Measurements from ENCODE around the gene SFMBT2.
A peak's percentile ranks its signal among the peaks of the same experiment; 100 is the strongest.

Gene SFMBT2

DNA sequence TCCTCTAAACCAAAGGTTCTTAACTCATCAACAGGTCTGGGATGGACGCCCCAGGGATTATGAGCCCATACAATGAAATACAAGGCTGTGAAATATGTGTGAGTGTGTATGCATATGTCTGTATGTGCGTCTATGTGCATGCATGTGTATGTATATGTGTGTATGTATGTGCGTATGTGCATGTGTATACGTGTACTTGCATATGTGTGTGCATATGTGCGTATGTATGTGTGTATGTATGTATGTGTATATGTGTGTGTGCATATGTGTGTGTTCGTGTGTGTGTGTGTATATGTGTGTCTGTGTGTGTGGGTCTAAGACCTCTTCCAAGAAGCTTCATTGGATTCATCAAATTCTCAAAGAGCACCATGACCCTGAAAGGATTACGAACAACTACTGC, 112.3 kb downstream of the SFMBT2 start:
- no peak for DNase-seq (ENCODE audit: low spot score)

DNA sequence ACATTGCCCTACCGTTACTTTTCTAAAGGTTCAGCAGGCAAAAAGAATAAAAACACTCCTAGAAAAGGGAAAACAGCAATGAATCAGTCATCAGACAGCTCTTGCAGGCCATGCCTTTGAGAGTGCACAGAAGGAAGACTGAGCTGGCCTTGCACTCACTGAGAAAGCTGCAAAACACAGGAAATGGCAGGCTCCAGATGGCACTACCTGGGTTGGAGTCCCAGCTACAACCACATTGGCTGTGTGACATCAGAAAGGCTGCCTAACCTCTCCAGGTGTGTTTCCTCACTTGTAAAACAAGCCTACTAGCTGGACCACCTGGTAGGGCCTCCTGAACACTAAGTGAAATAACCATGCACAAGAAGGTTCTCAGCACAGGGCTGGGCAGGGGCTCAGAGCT, 113.7 kb downstream of the SFMBT2 start:
- DNase-seq (ENCODE audit: low spot score) = no peak

DNA sequence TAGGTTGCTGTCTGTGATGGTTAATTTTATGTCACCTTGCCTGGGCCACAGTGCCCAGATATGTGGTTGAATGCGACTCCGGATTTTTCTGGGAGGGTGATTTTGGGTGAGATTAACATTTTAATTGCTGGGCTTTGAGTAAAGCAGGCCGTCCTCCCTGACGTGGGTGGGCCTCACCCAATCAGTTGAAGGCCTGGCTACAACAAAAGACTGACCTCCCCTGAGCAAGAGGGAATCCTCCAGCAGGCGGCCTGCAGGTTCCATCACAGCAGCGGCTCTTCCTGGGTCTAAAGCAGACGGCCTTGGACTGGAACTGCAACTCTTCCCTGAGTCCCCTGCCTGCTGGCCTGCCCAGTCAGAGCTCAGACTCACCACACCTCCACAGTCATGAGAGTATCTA, 114.2 kb downstream of the SFMBT2 start:
- DNase-seq (ENCODE audit: low spot score) = no peak

DNA sequence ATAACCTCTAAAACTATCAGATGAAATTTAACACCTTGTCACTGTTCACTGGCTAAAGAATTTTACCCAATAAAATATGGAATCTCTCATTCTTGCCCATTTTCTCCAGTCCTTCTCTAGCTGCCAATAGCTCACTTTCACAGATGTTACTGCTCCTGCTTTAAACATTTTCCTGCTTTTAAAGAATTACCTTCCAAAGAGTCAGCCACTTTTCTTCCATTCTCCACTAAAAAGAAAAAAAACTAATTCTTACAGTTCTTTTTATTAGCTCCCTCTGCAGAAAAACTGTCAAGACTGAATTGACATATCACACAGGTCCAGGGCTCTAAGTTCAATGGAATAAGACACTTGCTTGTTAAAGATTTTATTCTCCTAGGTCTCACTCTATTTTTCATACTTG, 114.8 kb downstream of the SFMBT2 start:
- no peak for DNase-seq (ENCODE audit: low spot score)

DNA sequence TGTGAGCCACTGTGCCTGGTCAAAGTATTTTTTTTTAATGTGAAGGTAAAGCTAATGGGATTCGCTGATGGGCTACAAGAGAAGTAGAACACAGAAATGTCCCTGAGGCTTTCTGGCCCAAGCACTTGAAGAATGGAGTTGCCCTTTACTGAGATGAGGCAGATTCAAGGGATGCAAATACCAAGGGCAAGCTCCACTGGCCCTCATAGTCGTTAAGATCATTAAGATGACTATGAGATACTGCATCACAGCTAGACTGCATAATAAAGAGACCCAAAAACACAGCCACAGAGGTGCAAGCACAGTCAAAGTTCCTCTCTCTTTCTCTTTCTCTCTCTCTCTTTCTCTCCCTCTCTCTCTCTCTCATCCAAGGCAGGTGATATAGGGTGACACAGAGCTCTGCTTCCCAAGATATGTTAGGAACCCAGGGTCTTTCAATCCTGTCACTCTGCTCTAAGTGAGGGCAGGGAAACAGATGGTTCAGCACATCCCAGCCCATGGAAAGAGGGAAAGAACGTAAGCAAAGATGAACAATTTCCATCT, 117.4 kb downstream of the SFMBT2 start:
- no peak for DNase-seq (ENCODE audit: low spot score)

DNA sequence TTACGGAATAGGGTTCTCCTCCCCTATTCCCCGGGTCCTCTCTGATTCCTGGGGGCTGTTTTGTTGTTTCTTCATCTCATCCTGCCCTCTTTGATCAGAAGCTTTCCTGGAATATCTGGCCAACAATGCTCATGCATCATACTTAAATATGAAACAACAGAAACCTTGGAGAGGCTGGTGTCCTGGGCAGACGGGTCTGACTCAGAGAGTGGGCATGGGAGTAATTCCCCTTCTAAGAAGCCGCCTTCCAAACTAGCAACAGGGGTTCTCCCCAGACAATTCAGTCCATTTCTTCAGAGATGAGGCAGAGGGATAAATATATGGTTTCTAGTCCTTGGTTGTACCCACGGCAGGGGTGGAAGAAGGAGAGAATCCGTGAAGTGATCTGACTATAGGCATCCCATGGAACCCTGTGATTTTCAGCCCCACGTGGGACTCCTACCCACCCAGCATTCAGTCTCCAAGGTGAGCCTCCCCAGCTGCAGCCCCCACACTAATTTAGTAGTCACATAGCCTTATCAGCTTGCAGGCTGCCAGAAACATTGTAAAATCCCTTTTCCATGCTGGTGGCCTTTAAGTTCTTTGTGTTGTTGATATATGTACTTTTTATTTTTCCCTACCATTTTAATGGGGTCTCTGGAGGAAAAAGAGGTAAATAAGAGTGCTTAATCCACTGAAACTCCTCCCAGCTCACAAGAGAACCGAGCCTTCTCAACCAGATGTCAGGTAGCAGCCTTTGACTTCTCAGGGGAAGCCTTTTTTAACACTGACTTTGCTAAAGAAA, 119.2 kb downstream of the SFMBT2 start:
- DNase-seq (ENCODE audit: low spot score) = no peak

DNA sequence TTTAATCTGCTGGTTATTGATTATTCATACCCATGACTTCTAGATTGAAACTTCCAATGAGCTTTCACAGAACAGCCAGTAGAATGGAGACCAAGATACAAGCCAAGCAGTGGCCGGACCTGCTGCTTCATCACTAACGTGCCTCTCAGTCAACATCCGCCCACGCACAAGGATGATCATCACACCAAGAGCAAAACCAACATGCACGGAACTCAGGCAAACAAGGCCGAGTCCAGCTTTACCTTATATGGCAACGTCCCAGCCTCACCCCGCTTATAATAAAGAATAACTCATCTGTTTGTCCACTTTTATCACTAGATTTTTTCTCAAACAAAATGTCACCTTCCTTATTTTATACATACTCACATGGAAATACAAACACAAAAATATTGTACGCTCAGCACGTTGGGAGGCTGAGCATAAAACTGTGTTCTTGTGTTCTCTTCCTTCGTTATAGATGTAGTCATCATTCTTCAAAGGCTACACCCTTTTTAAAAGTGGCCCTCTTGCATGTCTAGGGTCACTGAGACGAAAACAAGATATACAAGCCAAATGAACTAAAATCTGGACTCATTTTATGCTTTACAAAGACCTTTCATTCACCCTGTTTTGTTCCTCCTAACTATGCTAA, 122.7 kb downstream of the SFMBT2 start:
- DNase-seq (ENCODE audit: low spot score) = no peak

DNA sequence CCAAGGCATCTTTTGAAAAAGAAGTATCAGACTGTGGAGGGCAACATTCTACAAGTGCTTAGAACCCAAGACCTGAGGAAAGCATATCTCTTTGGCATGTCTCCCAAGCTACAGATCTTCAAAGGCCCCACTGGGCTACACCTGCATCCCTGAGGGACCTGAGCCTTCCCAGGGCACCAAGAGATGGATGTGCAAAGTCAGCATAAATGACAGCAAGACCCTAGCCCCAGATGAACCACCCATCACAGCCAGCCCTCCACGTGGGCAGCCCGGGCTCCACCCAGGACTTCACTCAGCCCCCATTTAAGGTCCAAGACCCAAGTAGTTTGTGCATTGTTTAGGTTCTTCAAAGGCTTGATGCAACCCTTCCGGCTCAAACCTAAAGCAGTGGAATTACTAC, 123.5 kb downstream of the SFMBT2 start:
- DNase-seq (ENCODE audit: low spot score) = no peak

DNA sequence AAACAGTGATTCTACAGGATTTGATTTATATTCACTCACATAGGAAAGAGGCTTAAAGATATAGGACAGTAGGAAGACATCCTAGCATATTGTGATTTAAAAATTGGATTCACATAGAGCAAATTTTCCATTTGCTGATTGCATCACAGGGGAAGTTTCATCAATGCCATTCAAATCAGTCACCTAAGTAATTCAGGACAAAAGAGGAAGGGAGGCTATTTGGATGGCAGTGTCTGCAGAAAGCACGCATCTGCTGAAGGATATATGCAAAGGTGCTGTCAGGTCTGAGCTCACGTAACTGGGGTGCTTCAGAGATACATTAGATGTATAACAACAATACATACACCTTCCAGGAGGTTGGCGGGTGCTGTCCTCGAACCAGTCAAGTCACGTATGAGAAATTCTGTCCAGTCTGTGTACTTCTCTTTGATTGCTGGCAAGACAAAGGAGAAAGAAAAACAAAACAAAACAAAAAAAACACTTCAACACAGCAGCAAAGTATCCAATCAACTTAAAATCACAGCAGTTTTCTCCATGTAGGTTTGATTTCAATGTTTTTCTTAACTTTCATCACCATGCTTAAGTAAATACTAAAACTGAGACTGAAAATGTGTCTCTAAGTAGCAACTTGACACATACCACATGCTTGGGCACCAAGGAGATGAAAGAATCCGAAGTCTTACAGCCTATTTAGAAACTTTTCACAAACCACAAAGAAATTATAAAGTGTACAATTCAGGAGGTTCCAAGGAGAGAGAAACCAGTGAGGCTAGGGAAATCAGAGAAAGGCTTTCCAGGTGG, 125.1 kb downstream of the SFMBT2 start:
- no peak for DNase-seq (ENCODE audit: low spot score)

DNA sequence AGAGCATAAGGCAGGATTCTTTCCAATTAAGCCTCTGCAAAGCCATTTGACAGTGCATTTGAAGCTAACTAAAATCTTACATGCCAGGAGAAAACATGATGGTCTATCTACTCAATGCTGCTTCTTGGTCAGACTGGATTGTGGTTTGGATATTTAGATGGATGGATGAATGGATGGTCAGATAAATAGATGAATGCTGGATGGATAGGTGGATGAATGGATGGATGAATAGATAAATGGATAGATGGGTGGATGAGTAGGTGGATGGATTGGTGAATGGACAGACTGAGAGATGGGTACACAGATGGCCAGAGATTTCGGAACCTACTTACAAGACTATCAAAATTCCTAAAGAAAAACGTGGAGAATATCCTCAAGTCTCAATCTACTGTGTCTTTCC, 127.6 kb downstream of the SFMBT2 start:
- no peak for DNase-seq (ENCODE audit: low spot score)

DNA sequence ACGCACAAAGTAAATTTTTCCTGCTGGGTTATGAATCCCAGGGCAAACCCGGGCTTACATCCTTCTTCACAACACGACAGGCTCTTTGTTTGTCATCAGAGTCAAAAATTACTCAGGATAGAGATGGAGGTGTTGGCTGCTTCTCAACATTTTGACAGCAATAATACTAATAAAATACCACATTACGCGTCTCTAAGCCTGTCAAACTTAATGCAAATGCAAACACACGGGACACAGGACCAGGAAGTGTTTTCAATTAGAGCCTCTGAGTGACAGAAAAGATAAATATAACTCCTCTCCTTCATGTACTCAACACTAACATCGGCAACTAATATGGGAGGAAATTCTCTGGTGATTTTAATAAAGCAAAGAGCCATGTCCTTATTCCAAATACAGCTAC, 128.4 kb downstream of the SFMBT2 start:
- DNase-seq (ENCODE audit: low spot score) = no peak

DNA sequence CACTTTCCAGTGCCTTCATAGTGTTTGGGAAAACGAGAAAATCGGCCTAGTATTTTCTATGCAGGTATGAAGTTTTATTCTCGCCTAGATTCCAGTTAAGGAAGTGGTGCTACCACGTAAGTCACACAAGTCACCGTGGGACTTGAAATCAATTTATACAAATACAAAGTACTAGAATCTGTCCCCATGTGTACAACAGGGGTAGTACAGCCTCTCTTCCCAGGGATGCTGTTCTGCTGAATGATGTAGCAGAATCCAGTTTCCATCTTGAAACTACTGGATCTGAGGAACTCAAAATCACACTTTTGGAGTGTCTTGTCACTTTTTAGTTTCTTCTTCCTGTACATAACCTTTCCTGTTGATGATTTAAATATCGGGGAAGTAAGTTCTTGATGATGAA, 129.4 kb downstream of the SFMBT2 start:
- DNase-seq (ENCODE audit: low spot score) = no peak

DNA sequence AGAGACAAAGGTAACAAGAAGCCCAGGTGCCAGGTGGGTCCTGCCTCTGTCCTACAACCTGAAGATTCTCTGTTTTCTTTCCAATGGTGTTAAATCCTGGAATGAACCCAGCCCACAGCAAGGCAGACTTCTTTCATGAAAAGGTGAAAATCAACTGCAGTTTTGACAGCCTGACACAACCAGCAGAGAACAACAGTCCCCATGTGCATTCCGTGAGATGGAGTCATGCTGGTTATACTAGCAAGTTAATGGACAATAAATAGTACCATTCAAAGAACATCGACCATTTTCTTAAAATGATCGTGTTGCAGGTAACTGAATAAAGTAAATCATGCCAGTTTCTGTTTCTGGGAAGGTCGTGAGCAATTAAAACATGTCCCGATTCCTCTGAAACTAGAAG, 131.5 kb downstream of the SFMBT2 start:
- DNase-seq (ENCODE audit: low spot score) = no peak

DNA sequence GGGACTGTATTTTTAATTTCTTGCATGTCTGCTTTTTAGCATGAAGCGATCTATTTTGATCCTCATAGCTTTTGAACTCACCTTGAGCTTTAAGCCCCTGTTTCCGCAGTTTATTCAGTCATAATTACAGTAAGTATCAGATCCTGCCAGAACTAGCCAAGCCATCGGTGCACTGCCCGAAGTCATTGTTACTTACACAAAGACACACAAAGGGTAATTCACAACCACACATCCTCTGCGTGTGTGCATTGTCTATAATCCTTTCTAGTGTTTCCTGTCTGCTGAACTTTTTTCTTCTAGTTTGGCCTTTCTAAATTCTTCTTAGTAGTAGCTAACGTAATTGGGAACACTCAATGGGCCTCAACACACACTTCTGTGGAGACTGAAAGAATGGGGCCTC, 133.0 kb downstream of the SFMBT2 start:
- DNase-seq (ENCODE audit: low spot score) = no peak

DNA sequence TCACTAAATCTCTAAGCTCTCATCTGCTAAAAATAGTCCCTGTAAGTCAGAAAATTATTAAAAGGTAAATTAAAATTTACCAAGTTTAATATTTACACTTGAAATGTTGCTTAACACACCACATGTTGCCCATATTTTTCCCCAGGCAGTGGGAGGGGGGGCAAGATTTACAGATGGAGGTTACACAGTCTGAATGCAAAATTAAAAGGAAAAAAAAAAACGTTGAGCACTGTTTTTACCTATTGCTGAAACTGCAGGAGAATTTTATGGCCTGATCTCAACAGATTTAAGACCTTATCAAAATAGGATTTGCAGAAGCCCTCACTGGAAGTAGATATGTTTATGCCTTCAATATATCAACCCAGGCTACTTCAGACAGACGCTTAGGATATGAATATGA, 133.4 kb downstream of the SFMBT2 start:
- no peak for DNase-seq (ENCODE audit: low spot score)

DNA sequence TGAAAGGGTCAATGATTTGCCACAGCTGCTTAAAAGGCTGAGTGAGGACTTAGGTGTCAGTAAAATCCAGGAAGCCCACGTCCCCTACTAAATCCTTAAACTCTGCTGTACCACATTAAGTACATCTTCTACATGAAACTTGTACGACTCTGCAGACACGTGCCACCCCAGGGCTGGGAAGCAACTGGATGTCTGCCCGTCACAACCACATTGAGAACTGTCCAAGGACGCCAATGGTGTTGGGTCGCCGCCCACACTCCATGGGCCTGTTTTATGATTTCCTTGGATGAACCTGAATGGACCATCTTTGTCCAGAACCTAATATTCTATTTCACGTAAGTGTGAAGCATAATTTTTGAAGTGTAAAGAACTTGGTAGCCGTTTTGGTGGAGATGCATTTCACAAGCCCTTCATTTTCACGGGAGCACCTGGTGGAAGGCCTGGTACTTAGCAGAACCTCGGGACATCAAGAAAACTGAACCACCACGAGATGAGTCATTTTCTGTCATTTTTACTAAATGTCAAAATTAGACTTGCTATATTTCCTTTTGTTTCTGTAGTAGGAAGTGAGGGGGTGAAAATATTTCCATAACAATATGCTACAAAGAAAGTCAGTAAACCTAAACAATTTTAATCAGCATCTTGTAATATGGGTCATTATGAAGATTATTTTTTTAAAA, 134.9 kb downstream of the SFMBT2 start:
- peak; percentile 37 for DNase-seq (ENCODE audit: low spot score)

DNA sequence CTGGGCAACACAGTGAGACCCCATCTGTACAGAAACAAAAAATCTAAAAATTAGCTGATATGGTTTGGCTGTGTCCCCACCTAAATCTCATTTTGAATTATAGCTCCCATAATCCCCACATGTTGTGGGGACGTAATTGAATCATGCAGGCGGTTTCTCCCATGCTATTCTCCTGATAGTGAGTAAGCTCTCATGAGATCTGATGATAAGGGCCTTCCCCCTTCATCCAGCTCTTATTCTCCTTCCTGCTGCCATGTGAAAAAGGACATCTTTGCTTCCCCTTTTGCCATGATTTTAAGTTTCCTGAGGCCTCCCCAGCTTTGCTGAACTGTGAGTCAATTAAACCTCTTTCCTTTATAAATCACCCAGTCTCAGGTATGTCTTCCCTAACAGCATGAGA, 136.5 kb downstream of the SFMBT2 start:
- no peak for DNase-seq (ENCODE audit: low spot score)

DNA sequence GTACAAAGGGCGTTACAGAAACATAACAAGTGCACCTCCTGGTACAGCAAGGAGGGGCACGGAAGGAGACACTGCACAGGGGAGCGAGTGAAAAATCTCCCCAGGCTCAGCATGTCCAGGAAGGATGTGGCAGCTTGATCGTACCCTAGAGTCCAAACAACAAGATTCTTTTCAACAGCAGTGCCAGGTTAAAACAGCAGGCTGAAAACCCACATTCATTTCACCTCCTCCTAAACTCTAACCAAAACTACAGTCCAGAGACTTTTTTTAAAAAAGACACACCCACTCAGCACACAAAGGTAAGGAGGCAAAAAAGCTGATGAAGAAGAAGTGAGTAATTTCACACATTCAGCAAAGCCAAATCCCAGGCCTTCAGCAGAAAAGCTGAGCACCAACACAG, 138.8 kb downstream of the SFMBT2 start:
- DNase-seq (ENCODE audit: low spot score) = no peak

DNA sequence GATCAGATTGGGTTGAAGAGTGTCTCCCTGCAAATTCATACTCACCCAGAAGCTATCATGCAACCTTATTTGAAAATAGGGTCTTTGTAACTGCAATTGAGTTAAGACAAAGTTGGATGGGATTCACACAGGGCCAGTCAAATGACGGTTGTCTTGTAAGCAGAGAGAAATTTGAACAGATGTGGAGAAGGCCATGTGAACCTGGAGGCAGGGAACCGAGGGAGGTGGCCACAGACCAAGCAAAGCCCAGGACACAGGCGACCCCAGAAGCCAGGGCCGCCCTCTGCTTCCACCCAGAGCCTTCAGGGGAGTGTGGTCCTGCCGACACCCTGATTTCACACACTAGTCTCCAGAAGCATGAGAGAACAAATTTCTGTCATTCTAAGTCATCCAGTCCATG, 140.8 kb downstream of the SFMBT2 start:
- DNase-seq (ENCODE audit: low spot score) = no peak

DNA sequence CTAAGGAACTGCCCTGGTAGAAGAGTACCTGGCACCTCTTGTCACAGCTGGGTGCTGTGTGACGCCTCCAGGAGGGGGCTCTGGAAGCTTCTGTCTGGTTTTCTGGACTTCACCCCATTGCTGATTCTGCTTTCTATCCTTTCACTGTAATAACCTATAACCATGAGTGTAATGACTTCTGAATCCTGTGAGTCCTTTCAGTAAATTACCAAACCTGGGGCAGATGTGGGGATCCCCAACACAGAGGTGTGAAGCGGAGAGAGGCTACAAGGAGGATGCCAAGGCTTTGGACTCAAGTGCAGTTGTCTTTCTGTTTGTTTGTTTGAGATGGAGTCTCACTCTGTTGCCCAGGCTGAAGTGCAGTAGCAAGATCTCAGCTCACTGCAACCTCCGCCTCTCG, 143.7 kb downstream of the SFMBT2 start:
- no peak for DNase-seq (ENCODE audit: low spot score)

DNA sequence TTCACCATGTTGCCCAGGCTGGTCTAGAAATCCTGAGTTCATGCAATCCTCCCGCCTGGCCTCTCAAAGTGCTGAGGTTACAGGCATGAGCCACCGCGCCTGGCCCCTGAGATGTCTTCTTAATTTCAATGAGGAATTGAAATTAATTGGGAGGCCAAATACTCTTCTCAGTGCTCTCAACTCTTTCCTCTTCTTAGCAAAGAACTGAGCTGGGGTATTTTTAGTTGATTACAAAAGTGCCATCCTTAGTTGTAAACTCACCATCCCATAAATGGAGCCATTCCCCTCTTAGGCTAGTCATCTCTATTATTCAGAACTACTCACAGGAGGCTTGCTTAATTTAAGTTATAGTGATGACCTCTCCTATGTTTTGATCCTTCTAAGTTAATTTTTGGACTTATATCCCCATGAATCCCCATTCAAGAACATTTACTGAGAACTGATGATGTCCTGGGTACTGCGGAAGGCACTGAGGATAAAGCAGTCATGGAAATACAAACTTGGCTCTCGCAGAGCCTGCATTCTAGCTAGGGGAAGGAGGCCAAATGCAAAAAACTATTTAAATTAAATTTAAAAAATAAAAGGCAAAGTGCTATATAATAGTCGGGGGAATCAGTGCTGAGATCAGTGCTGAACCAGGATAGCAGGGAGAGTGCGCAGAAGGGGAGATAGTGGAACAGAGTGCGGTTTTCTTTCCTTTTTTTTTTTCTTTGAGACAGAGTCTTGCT, 145.3 kb downstream of the SFMBT2 start:
- DNase-seq (ENCODE audit: low spot score) = no peak

DNA sequence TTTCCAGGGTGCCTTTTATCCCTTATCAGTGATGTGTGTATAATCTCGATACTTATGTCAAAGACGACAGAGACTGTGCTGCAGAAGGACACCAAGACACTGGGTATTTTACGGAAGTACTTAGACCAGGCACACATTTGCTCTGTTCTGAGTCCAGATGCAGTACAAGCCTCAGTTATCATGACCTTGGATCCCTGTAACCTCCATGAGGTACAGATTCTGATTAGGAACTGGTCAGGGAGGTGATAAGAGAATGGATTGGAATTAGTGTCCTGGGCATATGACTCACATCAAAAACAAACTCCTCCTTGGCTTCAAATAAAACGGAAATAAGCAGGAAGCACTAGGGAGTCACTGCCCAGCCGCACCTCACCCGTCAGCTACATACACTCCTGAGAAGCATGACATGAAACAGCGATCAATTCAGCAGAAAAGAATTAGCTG, 146.5 kb downstream of the SFMBT2 start:
- DNase-seq (ENCODE audit: low spot score) = no peak

Measured in cerebellar cortex (tissue), 1 donor.